ENCODE measurements around the gene HADH.
"Not testable (repeated sequence)": the region's sequence is repeated elsewhere in the genome, so short reads cannot be mapped to it uniquely, and the experiment has no call there.

Gene HADH

GRCh38 chr4:108005807-108006206 lies 16.1 kb downstream of the HADH start:
- no peak for DNase-seq (ENCODE audit: low read depth)
- H3K4me3 ChIP-seq (ENCODE audit: control insufficient read depth, low read depth, low read length) = no peak overlapping the region
- TF ChIP-seq CTCF (IDR thresholded peaks at IDR 0.05; ENCODE audit: control insufficient read depth, insufficient read depth, low read depth, low read length, missing control alignments) = no peak

GRCh38 chr4:108006361-108006760 lies 16.7 kb downstream of the HADH start:
- DNase-seq (ENCODE audit: low read depth) = no peak
- no peak overlapping the region for H3K4me3 ChIP-seq (ENCODE audit: control insufficient read depth, low read depth, low read length)
- no peak for TF ChIP-seq CTCF (IDR thresholded peaks at IDR 0.05; ENCODE audit: control insufficient read depth, insufficient read depth, low read depth, low read length, missing control alignments)

- TF ChIP-seq CTCF (IDR thresholded peaks at IDR 0.05; ENCODE audit: control insufficient read depth, insufficient read depth, low read depth, low read length, missing control alignments) = no peak
- no peak for DNase-seq (ENCODE audit: low read depth)
- no peak overlapping the region for H3K4me3 ChIP-seq (ENCODE audit: control insufficient read depth, low read depth, low read length)
These were observed 18.3 kb downstream of the HADH start for GRCh38 chr4:108007984-108008383.

- no peak for TF ChIP-seq CTCF (IDR thresholded peaks at IDR 0.05; ENCODE audit: control insufficient read depth, insufficient read depth, low read depth, low read length, missing control alignments)
- H3K4me3 ChIP-seq (ENCODE audit: control insufficient read depth, low read depth, low read length) = no peak overlapping the region
- DNase-seq (ENCODE audit: low read depth) = no peak
These were observed 19.0 kb downstream of the HADH start for GRCh38 chr4:108008721-108009120.

GRCh38 chr4:108010167-108010566 lies 20.5 kb downstream of the HADH start:
- DNase-seq (ENCODE audit: low read depth) = peak; percentile 66
- TF ChIP-seq CTCF (IDR thresholded peaks at IDR 0.05; ENCODE audit: control insufficient read depth, insufficient read depth, low read depth, low read length, missing control alignments) = no peak
- no peak overlapping the region for H3K4me3 ChIP-seq (ENCODE audit: control insufficient read depth, low read depth, low read length)

- not testable (repeated sequence) for DNase-seq (ENCODE audit: low read depth); H3K4me3 ChIP-seq (ENCODE audit: control insufficient read depth, low read depth, low read length)
These were observed 22.7 kb downstream of the HADH start for GRCh38 chr4:108012382-108012781.

- TF ChIP-seq CTCF (IDR thresholded peaks at IDR 0.05; ENCODE audit: control insufficient read depth, insufficient read depth, low read depth, low read length, missing control alignments) = no peak
- DNase-seq (ENCODE audit: low read depth) = no peak
These were observed 23.6 kb downstream of the HADH start for GRCh38 chr4:108013327-108013726.

More at GRCh38 chr4:108013327-108013726, 23.6 kb downstream of the HADH start:
- no peak overlapping the region for H3K4me3 ChIP-seq (ENCODE audit: control insufficient read depth, low read depth, low read length)

Measured in AG09309 (cell line).